GM19351 (cell line): ENCODE measurements around the gene PRRT3.
"Not testable (repeated sequence)": the region's sequence is repeated elsewhere in the genome, so short reads cannot be mapped to it uniquely, and the experiment has no call there.

Experiments
- ATAC-seq: cut with Tn5 transposase; IDR thresholded peaks from one replicate; pipeline ENCODE4 v1.9.1; 2021; ENCODE audit warnings: mild to moderate bottlenecking, moderate library complexity; ENCODE audit not compliant: unreplicated experiment

The PRRT3 gene

DNA sequence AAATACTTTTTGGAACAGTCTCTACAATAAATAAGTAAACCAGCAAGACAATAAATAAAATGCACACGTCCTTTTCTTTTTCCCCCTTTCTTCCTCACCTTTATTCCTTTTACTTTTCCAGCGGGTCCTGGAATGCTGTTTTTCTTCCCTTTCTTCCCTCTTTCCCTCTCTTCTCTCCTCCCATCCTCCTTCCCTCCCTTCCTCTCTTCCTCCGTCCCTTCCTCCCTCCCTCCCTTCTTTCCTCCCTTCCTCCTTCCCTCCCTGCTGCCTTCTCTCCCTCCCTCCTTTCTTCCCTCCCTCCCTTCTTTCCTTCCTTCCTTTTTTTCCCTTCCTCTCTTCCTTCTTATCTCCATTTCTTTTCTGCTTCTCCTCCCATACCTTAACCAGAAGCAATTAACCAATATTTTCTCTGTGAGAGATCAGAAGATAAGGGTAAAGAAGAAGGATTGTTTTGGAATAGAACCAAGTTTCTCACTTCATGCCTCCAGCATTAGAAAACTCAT, 52.9 kb downstream of the PRRT3 start:
- ATAC-seq = no peak

- no peak for ATAC-seq
Measured at GRCh38 chr3:9898467-9899241, 53.6 kb downstream of the PRRT3 start.

- ATAC-seq = no peak
Measured at GRCh38 chr3:9897408-9898372, 54.5 kb downstream of the PRRT3 start.

- ATAC-seq = not testable (repeated sequence)
Measured at GRCh38 chr3:9896755-9897407, 55.3 kb downstream of the PRRT3 start.

DNA sequence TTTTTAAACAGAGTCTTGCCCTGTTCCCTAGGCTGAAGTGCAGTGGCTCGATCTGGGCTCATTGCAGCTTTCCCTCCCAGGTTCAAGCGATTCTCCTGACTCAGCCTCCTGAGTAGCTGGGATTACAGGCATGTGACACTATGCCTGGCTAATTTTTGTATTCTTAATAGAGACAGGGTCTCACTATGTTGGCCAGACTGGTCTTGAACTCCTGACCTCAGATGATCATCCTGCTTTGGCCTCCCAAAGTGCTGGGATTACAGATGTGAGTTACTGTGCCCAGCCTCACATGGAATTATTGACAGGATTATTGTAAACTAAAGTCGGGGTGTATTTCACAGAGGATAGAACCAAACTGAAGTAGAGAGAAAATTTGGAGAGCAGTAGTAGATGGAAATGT, 56.5 kb downstream of the PRRT3 start:
- ATAC-seq = not testable (repeated sequence)
